ENCODE measurements around the gene CACNA1C. TPM values are rescaled to one million over a fixed set of nuclear protein-coding genes. Genes with fewer than 3 reads are reported as not detected.

Gene CACNA1C
- total RNA-seq, 1 donor from 2014 or later = 0.02 TPM

- TF ChIP-seq CTCF (IDR thresholded peaks at IDR 0.05) = no peak
- Mint-ChIP-seq H3K4me3 (no peak overlapping the region), H3K27me3 (peaks cover 6% of the 10 kb centered on the region), H3K36me3 (ENCODE audit: low read depth) (no peaks in the 10 kb centered on the region), H3K9me3 (peaks cover 2% of the 10 kb centered on the region), H3K27ac (no peak overlapping the region), H3K4me1 (no peaks in the 10 kb centered on the region)
- ChIA-PET POLR2A (no interaction called here), CTCF (no interaction called here)
- ATAC-seq (ENCODE audit: low read depth) (no peak), DNase-seq (no peak)
- intact Hi-C loops (cut with micrococcal nuclease) = no loop called here
These were observed 690.7 kb downstream of the CACNA1C start for GRCh38 chr12:2743478-2743877.

- Mint-ChIP-seq H3K27me3 (peaks cover 10% of the 10 kb centered on the region), H3K9me3 (peaks cover 2% of the 10 kb centered on the region), H3K27ac (no peak overlapping the region), H3K36me3 (ENCODE audit: low read depth) (no peaks in the 10 kb centered on the region), H3K4me1 (no peaks in the 10 kb centered on the region), H3K4me3 (no peak overlapping the region)
- ATAC-seq (ENCODE audit: low read depth) (no peak), DNase-seq (no peak)
- CTCF ChIA-PET = interaction anchor here (0.6 kb wide), 1 partner anchor 296 kb away, joined by 3 read pairs; no protein-coding TSS in a partner anchor
- intact Hi-C loops (cut with micrococcal nuclease) = no loop called here
- POLR2A ChIA-PET = no interaction called here
- TF ChIP-seq CTCF (IDR thresholded peaks at IDR 0.05) = no peak
These were observed 692.9 kb downstream of the CACNA1C start for GRCh38 chr12:2745655-2746054.

Other genes with a start within 250 kb of the CACNA1C start
- gene LRTM2, start 232.4 kb upstream of the CACNA1C start, total RNA-seq = not detected in 2 replicates
- gene CACNA2D4, start 134.3 kb upstream of the CACNA1C start, total RNA-seq = 2.1 and 2.8 TPM in 2 replicates
- 12.4 and 14.7 TPM in 2 replicates for gene DCP1B, start 48.5 kb upstream of the CACNA1C start, total RNA-seq

Data from activated B cell treated with CpG ODN at 0.5 μM for 24 hours (primary cell).